Ishikawa (cell line): ENCODE data around the gene COX4I2.

Experiments
- CEBPB ChIP-seq: IDR thresholded peaks from 2 replicates; pipeline ENCODE4 v1.6.1; 2012
- EP300 ChIP-seq: IDR thresholded peaks from 2 replicates; pipeline ENCODE4 v1.6.1; 2012; ENCODE audit warnings: borderline replicate concordance
- TAF1 ChIP-seq: IDR thresholded peaks from 2 replicates; pipeline ENCODE4 v1.6.1; 2012; ENCODE audit warnings: low read depth, mild to moderate bottlenecking
- YY1 ChIP-seq: IDR thresholded peaks from 2 replicates; pipeline ENCODE4 v1.6.1; 2012; ENCODE audit warnings: low read depth
- TF ChIP-seq, protein P1 (sequence below): IDR thresholded peaks from 2 replicates; pipeline ENCODE4 v1.6.1; 2012; ENCODE audit warnings: low read depth, mild to moderate bottlenecking
- TF ChIP-seq, protein P2 (sequence below): IDR thresholded peaks from 2 replicates; pipeline ENCODE4 v1.6.1; 2012

DNA sequence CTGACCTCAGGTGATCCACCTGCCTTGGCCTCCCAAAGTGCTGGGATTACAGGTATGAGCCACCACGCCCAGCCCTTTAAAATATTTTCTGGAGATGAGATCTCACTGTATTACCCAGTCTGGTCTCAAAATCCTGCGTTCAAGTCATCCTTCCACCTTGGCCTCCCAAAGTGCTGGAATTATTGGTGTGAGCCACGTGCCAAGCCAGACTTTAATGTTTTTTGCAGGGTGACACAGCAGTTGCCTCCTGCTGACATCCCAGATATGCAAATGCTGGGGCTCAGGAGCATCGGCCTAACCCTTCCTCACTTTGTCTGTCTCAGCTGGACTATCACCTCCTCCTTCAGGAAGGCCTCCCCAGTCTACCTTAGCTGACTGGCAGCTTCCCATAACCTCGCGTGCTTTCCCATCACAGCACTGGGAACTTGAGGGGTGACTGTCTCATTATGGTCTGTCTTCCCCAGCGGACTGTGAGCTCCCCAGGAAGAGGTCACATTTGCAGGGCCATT lies 46.9 kb upstream of the COX4I2 start:
- TF ChIP-seq, protein P1, sequence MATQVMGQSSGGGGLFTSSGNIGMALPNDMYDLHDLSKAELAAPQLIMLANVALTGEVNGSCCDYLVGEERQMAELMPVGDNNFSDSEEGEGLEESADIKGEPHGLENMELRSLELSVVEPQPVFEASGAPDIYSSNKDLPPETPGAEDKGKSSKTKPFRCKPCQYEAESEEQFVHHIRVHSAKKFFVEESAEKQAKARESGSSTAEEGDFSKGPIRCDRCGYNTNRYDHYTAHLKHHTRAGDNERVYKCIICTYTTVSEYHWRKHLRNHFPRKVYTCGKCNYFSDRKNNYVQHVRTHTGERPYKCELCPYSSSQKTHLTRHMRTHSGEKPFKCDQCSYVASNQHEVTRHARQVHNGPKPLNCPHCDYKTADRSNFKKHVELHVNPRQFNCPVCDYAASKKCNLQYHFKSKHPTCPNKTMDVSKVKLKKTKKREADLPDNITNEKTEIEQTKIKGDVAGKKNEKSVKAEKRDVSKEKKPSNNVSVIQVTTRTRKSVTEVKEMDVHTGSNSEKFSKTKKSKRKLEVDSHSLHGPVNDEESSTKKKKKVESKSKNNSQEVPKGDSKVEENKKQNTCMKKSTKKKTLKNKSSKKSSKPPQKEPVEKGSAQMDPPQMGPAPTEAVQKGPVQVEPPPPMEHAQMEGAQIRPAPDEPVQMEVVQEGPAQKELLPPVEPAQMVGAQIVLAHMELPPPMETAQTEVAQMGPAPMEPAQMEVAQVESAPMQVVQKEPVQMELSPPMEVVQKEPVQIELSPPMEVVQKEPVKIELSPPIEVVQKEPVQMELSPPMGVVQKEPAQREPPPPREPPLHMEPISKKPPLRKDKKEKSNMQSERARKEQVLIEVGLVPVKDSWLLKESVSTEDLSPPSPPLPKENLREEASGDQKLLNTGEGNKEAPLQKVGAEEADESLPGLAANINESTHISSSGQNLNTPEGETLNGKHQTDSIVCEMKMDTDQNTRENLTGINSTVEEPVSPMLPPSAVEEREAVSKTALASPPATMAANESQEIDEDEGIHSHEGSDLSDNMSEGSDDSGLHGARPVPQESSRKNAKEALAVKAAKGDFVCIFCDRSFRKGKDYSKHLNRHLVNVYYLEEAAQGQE, result no peak
- TF ChIP-seq CEBPB (no peak), YY1 (no peak), EP300 (no peak), TAF1 (no peak)
- TF ChIP-seq, protein P2, sequence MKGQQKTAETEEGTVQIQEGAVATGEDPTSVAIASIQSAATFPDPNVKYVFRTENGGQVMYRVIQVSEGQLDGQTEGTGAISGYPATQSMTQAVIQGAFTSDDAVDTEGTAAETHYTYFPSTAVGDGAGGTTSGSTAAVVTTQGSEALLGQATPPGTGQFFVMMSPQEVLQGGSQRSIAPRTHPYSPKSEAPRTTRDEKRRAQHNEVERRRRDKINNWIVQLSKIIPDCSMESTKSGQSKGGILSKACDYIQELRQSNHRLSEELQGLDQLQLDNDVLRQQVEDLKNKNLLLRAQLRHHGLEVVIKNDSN, result no peak
